Activated CD8-positive, alpha-beta T cell treated with anti-CD3 and anti-CD28 coated beads for 36 hours (primary cell): ENCODE results near the gene AUTS2. TPM values are rescaled to one million over a fixed set of nuclear protein-coding genes. Genes with fewer than 3 reads are reported as not detected.

Experiments
- ATAC-seq: fragments of 200-7000 bp; cut with Tn5 transposase; one replicate; pipeline ENCODE4 v1.10.0; 2021; ENCODE audit warnings: mild to moderate bottlenecking, moderate library complexity
- CTCF ChIA-PET: fragments of 350-600 bp; sonication (Branson Sonifier 250); formaldehyde crosslinking; loops from one replicate; lab custom pipeline; 2021; ENCODE audit warnings: antibody characterized with exemption; lab: Charles Lee
- POLR2A ChIA-PET: fragments of 350-600 bp; sonication (Branson Sonifier 250); formaldehyde crosslinking; loops from one replicate; lab custom pipeline; 2021; ENCODE audit warnings: antibody characterized with exemption; lab: Charles Lee
- DNase-seq: peaks from one replicate; pipeline ENCODE4 v3.0.0-alpha.2; 2020
- H3K27ac Mint-ChIP-seq: one replicate; pipeline ENCODE4 v1.8.0; 2021; ENCODE audit warnings: mild to moderate bottlenecking, mixed read lengths
- H3K27me3 Mint-ChIP-seq: one replicate; pipeline ENCODE4 v1.8.0; 2021; ENCODE audit warnings: mixed read lengths
- H3K36me3 Mint-ChIP-seq: one replicate; pipeline ENCODE4 v1.8.0; 2021; ENCODE audit warnings: low read depth, mixed read lengths
- H3K4me1 Mint-ChIP-seq: one replicate; pipeline ENCODE4 v1.8.0; 2021; ENCODE audit warnings: low read depth, mixed read lengths
- H3K4me3 Mint-ChIP-seq: one replicate; pipeline ENCODE4 v1.8.0; 2021; ENCODE audit warnings: mild to moderate bottlenecking, moderate library complexity, mixed read lengths
- H3K9me3 Mint-ChIP-seq: one replicate; pipeline ENCODE4 v1.8.0; 2021; ENCODE audit warnings: mixed read lengths
- CTCF ChIP-seq: fragments of 200-600 bp; IDR thresholded peaks from one replicate; pipeline ENCODE4 v1.8.0; 2022; ENCODE audit warnings: antibody characterized with exemption, mild to moderate bottlenecking
- intact Hi-C: fragments of 100-400 bp; cut with micrococcal nuclease; formaldehyde crosslinking; loops from one replicate; pipeline ENCODE4 v1.10.0; 2022
- total RNA-seq, 2 experiments: library from RNA; stranded (reverse); gene quantifications; one replicate each; pipeline ENCODE4 v1.2.3, GENCODE V29; 2021

AUTS2 gene
- total RNA-seq, 2 experiments from 2014 or later, result 3.1 to 3.3 TPM

- Mint-ChIP-seq H3K9me3 (no peaks in the 10 kb centered on the region), H3K36me3 (no peaks in the 10 kb centered on the region), H3K4me1 (no peaks in the 10 kb centered on the region), H3K27me3 (peaks cover 4% of the 10 kb centered on the region), H3K27ac (no peak overlapping the region), H3K4me3 (no peak overlapping the region)
- ATAC-seq (no peak), DNase-seq (no peak)
- intact Hi-C loops, result no loop called here
- ChIA-PET CTCF (no interaction called here), POLR2A (no interaction called here)
- no peak for TF ChIP-seq CTCF
Observed at GRCh38 chr7:69633122-69633831, 35.0 kb downstream of the AUTS2 start.

GRCh38 chr7:69635555-69636185, 37.4 kb downstream of the AUTS2 start:
- no peak for TF ChIP-seq CTCF
- no peak overlapping the region for H3K27ac Mint-ChIP-seq
- H3K4me3 Mint-ChIP-seq, result no peak overlapping the region
- intact Hi-C loops, result no loop called here
- peaks cover 2% of the 10 kb centered on the region for H3K27me3 Mint-ChIP-seq
- H3K4me1 Mint-ChIP-seq, result no peaks in the 10 kb centered on the region
- ChIA-PET POLR2A (interaction anchor here (0.6 kb wide), 1 partner anchor 1890 kb away, joined by 4 read pairs; no protein-coding TSS in a partner anchor), CTCF (no interaction called here)
- DNase-seq, result no peak
- H3K9me3 Mint-ChIP-seq, result no peaks in the 10 kb centered on the region
- H3K36me3 Mint-ChIP-seq, result no peaks in the 10 kb centered on the region
- no peak for ATAC-seq

- no peaks in the 10 kb centered on the region for H3K9me3 Mint-ChIP-seq
Observed at GRCh38 chr7:69638674-69639073, 40.4 kb downstream of the AUTS2 start.

GRCh38 chr7:69640216-69640615, 41.9 kb downstream of the AUTS2 start:
- no peak for ATAC-seq
- intact Hi-C loops, result no loop called here
- H3K27me3 Mint-ChIP-seq, result peaks cover under 1% of the 10 kb centered on the region
- DNase-seq, result no peak
- CTCF ChIA-PET, result no interaction called here
- TF ChIP-seq CTCF, result no peak
- no peak overlapping the region for H3K4me3 Mint-ChIP-seq
- H3K9me3 Mint-ChIP-seq, result no peaks in the 10 kb centered on the region
- H3K36me3 Mint-ChIP-seq, result no peaks in the 10 kb centered on the region
- H3K27ac Mint-ChIP-seq, result no peak overlapping the region
- H3K4me1 Mint-ChIP-seq, result no peaks in the 10 kb centered on the region
- POLR2A ChIA-PET, result no interaction called here

More at GRCh38 chr7:69638674-69639073, 40.4 kb downstream of the AUTS2 start:
- Mint-ChIP-seq H3K4me3 (no peak overlapping the region), H3K4me1 (no peaks in the 10 kb centered on the region), H3K36me3 (no peaks in the 10 kb centered on the region), H3K27ac (no peak overlapping the region), H3K27me3 (no peaks in the 10 kb centered on the region)
- ChIA-PET CTCF (no interaction called here), POLR2A (no interaction called here)
- DNase-seq (no peak), ATAC-seq (no peak)
- no peak for TF ChIP-seq CTCF
- intact Hi-C loops, result no loop called here

GRCh38 chr7:69640925-69641594, 42.8 kb downstream of the AUTS2 start:
- ATAC-seq (no peak), DNase-seq (no peak)
- ChIA-PET POLR2A (no interaction called here), CTCF (interaction anchor here (0.5 kb wide), 1 partner anchor 1058 kb away, joined by 3 read pairs; no protein-coding TSS in a partner anchor)
- intact Hi-C loops, result no loop called here
- no peak overlapping the region for H3K4me3 Mint-ChIP-seq
- no peaks in the 10 kb centered on the region for H3K9me3 Mint-ChIP-seq
- H3K27ac Mint-ChIP-seq, result no peak overlapping the region
- no peaks in the 10 kb centered on the region for H3K36me3 Mint-ChIP-seq
- no peaks in the 10 kb centered on the region for H3K4me1 Mint-ChIP-seq
- TF ChIP-seq CTCF, result no peak
- peaks cover 2% of the 10 kb centered on the region for H3K27me3 Mint-ChIP-seq
